CD14-positive monocyte (primary cell): ENCODE data around the gene RNF13. TPM values are rescaled to one million over a fixed set of nuclear protein-coding genes. Genes with fewer than 3 reads are reported as not detected.

ENCODE experiments used
- DNase-seq, 3 donors: peaks; one replicate each; pipeline ENCODE4 v3.0.0-alpha.2; 2011 to 2022
- H2AFZ ChIP-seq: 2 replicates; pipeline ENCODE4 v1.6.0; 2012; ENCODE audit warnings: mild to moderate bottlenecking, low read depth, low read length, inconsistent platforms; ENCODE audit not compliant: insufficient read depth, poor library complexity, severe bottlenecking
- H3K27ac ChIP-seq, 2 donors: 1 replicate in 1 of 2; 2 replicates in 1 of 2; pipeline ENCODE4 v1.5.1; 2012 to 2013; ENCODE audit warnings: low read length in 2 of 2, control low read depth in 1 of 2, inconsistent platforms in 1 of 2, low read depth in 1 of 2, mild to moderate bottlenecking in 1 of 2
- H3K27me3 ChIP-seq, 2 donors: one replicate each; pipeline versions ENCODE4 v1.6.0 to v1.6.1; 2011 to 2013; ENCODE audit warnings: low read length in 2 of 2; ENCODE audit not compliant: control insufficient read depth in 2 of 2, insufficient read depth in 2 of 2
- H3K36me3 ChIP-seq, 2 donors: replicated peaks in 1 of 2; 1 replicate in 1 of 2; 2 replicates in 1 of 2; pipeline versions ENCODE4 v1.5.1 to v1.6.1; 2012 to 2013; ENCODE audit warnings: low read length in 2 of 2, control low read depth in 1 of 2, inconsistent platforms in 1 of 2, mild to moderate bottlenecking in 1 of 2; ENCODE audit not compliant: insufficient read depth in 2 of 2, control insufficient read depth in 1 of 2
- H3K4me1 ChIP-seq, 2 donors: 1 replicate in 1 of 2; 2 replicates in 1 of 2; pipeline versions ENCODE4 v1.5.1 to v1.6.1; 2012 to 2013; ENCODE audit warnings: low read length in 2 of 2, control low read depth in 1 of 2, inconsistent platforms in 1 of 2, mild to moderate bottlenecking in 1 of 2, moderate library complexity in 1 of 2; ENCODE audit not compliant: insufficient read depth in 2 of 2, control insufficient read depth in 1 of 2
- H3K4me2 ChIP-seq: replicated peaks from 2 replicates; pipeline ENCODE3; 2012; ENCODE audit warnings: low read length, moderate library complexity, mild to moderate bottlenecking; ENCODE audit not compliant: poor library complexity, severe bottlenecking; ENCODE audit errors: extremely low read depth
- H3K4me3 ChIP-seq, 3 experiments: fragments of 200-600 bp in 1 of 3; sonication (generic) in 1 of 3; replicated peaks in 1 of 3; 1 replicate in 2 of 3; 2 replicates in 1 of 3; pipeline ENCODE4 v1.5.1; 2011 to 2013; ENCODE audit warnings: low read length in 3 of 3, mild to moderate bottlenecking in 3 of 3, control low read depth in 2 of 3, low read depth in 2 of 3, inconsistent platforms in 1 of 3, moderate library complexity in 1 of 3
- H3K79me2 ChIP-seq: 2 replicates; pipeline ENCODE4 v1.6.0; 2012; ENCODE audit warnings: mild to moderate bottlenecking, control low read depth, inconsistent platforms, low read length, moderate library complexity; ENCODE audit not compliant: insufficient read depth
- H3K9ac ChIP-seq: 2 replicates; pipeline ENCODE4 v1.6.0; 2017; ENCODE audit warnings: low read length, mild to moderate bottlenecking; ENCODE audit not compliant: insufficient read depth, poor library complexity, severe bottlenecking
- H3K9me3 ChIP-seq, 2 donors: replicated peaks in 1 of 2; 1 replicate in 1 of 2; 2 replicates in 1 of 2; pipeline versions ENCODE4 v1.5.1 to v1.6.1; 2012 to 2013; ENCODE audit warnings: low read length in 2 of 2, control low read depth in 1 of 2; ENCODE audit not compliant: control insufficient read depth in 1 of 2, insufficient read depth in 1 of 2
- H4K20me1 ChIP-seq: 2 replicates; pipeline ENCODE4 v1.6.0; 2012; ENCODE audit warnings: mild to moderate bottlenecking, low read length, control low read depth, moderate library complexity; ENCODE audit not compliant: insufficient read depth
- H3K27ac Mint-ChIP-seq, 7 donors: one replicate each; pipeline ENCODE4 v1.8.0; 2020; ENCODE audit warnings: mild to moderate bottlenecking in 7 of 7, mixed read lengths in 7 of 7, moderate library complexity in 6 of 7, inconsistent platforms in 2 of 7
- H3K27me3 Mint-ChIP-seq, 3 donors: one replicate each; pipeline ENCODE4 v1.8.0; 2021 to 2022; ENCODE audit warnings: low read depth in 3 of 3, mild to moderate bottlenecking in 3 of 3, mixed read lengths in 3 of 3, moderate library complexity in 3 of 3, inconsistent platforms in 1 of 3
- H3K36me3 Mint-ChIP-seq, 2 donors: one replicate each; pipeline ENCODE4 v1.8.0; 2020; ENCODE audit warnings: mixed read lengths in 2 of 2, inconsistent platforms in 1 of 2, mild to moderate bottlenecking in 1 of 2
- H3K4me1 Mint-ChIP-seq: one replicate; pipeline ENCODE4 v1.8.0; 2020; ENCODE audit warnings: mild to moderate bottlenecking, mixed read lengths
- H3K4me3 Mint-ChIP-seq, 2 donors: one replicate each; pipeline ENCODE4 v1.8.0; 2020; ENCODE audit warnings: mild to moderate bottlenecking in 2 of 2, mixed read lengths in 2 of 2, moderate library complexity in 1 of 2
- H3K9me3 Mint-ChIP-seq, 7 donors: one replicate each; pipeline ENCODE4 v1.8.0; 2020 to 2022; ENCODE audit warnings: mixed read lengths in 7 of 7, mild to moderate bottlenecking in 6 of 7, moderate library complexity in 6 of 7, inconsistent platforms in 2 of 7
- WGBS: methylation state at CpG from one replicate; pipeline ENCODE4 v1.1.5; 2013; ENCODE audit warnings: missing lambda C conversion rate; ENCODE audit not compliant: insufficient coverage; 5-methylcytosine and 5-hydroxymethylcytosine counted together
- intact Hi-C, 2 donors: fragments of 100-400 bp; cut with micrococcal nuclease; formaldehyde crosslinking; loops; one replicate each; pipeline versions ENCODE4 v1.15.0 to v1.15.1; 2023
- polyA plus RNA-seq, 3 donors: library from polyadenylated mRNA; depleted of rRNA in 1 of 3; unstranded in 2 of 3; stranded (reverse) in 1 of 3; fragments of 300-500 nt in 2 of 3; fragments of >200 nt in 1 of 3; fragmentation: Illumina TruSeq in 2 of 3; gene quantifications; 1 replicate in 2 of 3; 2 replicates in 1 of 3; pipeline ENCODE4 v1.2.3, GENCODE V29; 2012 to 2021
- TF ChIP-seq, protein P1 (sequence below): fragments of 200-600 bp; IDR thresholded peaks from one replicate; pipeline ENCODE4 v1.8.0; 2022; ENCODE audit warnings: antibody characterized with exemption, mild to moderate bottlenecking

The RNF13 gene
- polyA plus RNA-seq, 3 donors = 95.4 to 481 (median 462) TPM

DNA sequence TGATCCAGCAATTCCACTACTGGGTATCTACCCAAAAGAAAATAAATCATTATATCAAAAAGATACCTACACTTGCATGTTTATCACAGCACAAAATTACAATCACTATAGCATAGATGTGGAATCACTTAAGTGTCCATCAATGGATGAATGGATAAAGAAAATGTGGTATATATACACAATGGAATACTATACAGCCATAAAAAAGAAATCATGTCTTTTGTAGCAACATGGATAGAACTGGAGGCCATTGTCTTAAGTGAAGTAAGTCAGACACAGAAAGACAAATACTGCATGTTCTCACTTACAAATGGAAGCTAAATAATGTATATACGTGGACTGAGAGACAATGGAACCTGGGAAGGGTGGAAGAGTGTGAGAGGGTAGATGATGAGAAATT is 185.9 kb downstream of the RNF13 start:
- Histone ChIP-seq H3K9me3 (peaks cover 8 to 12% of the 10 kb centered on the region in 2 donors), H3K27ac (no peak overlapping the region), H3K27me3 (no peaks in the 10 kb centered on the region), H3K9ac (no peak overlapping the region), H3K79me2 (no peaks in the 10 kb centered on the region), H3K4me3 (no peak overlapping the region), H2AFZ (no peak overlapping the region), H3K36me3 (no peaks in the 10 kb centered on the region), H4K20me1 (no peaks in the 10 kb centered on the region), H3K4me1 (no peaks in the 10 kb centered on the region), H3K4me2 (no peak overlapping the region)
- intact Hi-C loops = no loop called here
- no peak for DNase-seq
- Mint-ChIP-seq H3K4me3 (no peak overlapping the region), H3K9me3 (peaks cover 7 to 23% (median 17%) of the 10 kb centered on the region in 7 donors), H3K4me1 (no peaks in the 10 kb centered on the region), H3K36me3 (no peaks in the 10 kb centered on the region), H3K27me3 (peaks cover 1 to 3% (median 2%) of the 10 kb centered on the region in 3 donors), H3K27ac (no peak overlapping the region)
- TF ChIP-seq, protein P1, sequence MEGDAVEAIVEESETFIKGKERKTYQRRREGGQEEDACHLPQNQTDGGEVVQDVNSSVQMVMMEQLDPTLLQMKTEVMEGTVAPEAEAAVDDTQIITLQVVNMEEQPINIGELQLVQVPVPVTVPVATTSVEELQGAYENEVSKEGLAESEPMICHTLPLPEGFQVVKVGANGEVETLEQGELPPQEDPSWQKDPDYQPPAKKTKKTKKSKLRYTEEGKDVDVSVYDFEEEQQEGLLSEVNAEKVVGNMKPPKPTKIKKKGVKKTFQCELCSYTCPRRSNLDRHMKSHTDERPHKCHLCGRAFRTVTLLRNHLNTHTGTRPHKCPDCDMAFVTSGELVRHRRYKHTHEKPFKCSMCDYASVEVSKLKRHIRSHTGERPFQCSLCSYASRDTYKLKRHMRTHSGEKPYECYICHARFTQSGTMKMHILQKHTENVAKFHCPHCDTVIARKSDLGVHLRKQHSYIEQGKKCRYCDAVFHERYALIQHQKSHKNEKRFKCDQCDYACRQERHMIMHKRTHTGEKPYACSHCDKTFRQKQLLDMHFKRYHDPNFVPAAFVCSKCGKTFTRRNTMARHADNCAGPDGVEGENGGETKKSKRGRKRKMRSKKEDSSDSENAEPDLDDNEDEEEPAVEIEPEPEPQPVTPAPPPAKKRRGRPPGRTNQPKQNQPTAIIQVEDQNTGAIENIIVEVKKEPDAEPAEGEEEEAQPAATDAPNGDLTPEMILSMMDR = no peak
- no CpG with 5 or more reads among the region's 1 CpG for WGBS

DNA sequence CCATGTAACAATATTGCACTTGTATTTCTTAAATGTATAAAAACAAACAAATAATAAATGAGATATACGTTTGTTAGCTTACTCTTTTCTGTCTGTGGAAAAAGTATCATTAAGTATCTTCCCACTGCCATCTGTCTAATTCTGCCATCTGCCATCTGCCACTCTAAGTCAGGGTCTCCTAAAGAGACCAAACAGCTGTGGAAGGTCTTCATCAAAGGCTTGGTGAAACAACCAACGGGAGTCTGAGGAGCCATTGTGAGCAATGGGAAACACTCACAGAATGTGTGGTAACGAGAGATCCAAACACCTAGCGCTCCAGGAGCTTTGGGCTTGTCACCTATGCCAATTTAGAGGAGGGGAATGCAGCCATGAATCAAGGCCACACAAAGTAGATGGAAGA is 186.4 kb downstream of the RNF13 start:
- TF ChIP-seq, protein P1 = no peak
- H3K4me3 ChIP-seq = no peak overlapping the region
- Mint-ChIP-seq H3K9me3 (peaks cover 4 to 19% (median 13%) of the 10 kb centered on the region in 7 donors), H3K27ac (no peak overlapping the region), H3K36me3 (no peaks in the 10 kb centered on the region), H3K4me1 (no peaks in the 10 kb centered on the region), H3K27me3 (peaks cover 1 to 3% (median 2%) of the 10 kb centered on the region in 3 donors), H3K4me3 (no peak overlapping the region)
- no peaks in the 10 kb centered on the region for H4K20me1 ChIP-seq
- WGBS = 100% methylated on average over 2 of the region's 4 CpGs
- DNase-seq = no peak
- H3K36me3 ChIP-seq = no peaks in the 10 kb centered on the region
- H3K79me2 ChIP-seq = no peaks in the 10 kb centered on the region
- no peak overlapping the region for H3K9ac ChIP-seq
- H3K27me3 ChIP-seq = no peaks in the 10 kb centered on the region
- intact Hi-C loops = no loop called here
- no peaks in the 10 kb centered on the region for H3K4me1 ChIP-seq
- no peak overlapping the region for H3K4me2 ChIP-seq
- H3K27ac ChIP-seq = no peak overlapping the region
- H3K9me3 ChIP-seq = peaks cover 5 to 9% of the 10 kb centered on the region in 2 donors
- H2AFZ ChIP-seq = no peak overlapping the region
